ENCODE data around the gene KHSRP.
"Not testable (repeated sequence)": the region's sequence is repeated elsewhere in the genome, so short reads cannot be mapped to it uniquely, and the experiment has no call there.

Gene KHSRP

GRCh38 chr19:6409346-6409745 lies 15.3 kb downstream of the KHSRP start:
- no peak for DNase-seq (ENCODE audit: low spot score)
- TF ChIP-seq CTCF (IDR thresholded peaks at IDR 0.05; ENCODE audit: poor library complexity, severe bottlenecking): no peak
- no peak overlapping the region for H3K4me3 ChIP-seq (ENCODE audit: severe bottlenecking)
- no peaks in the 10 kb centered on the region for H3K27me3 ChIP-seq (ENCODE audit: insufficient read depth, poor library complexity, severe bottlenecking)
- H3K4me1 ChIP-seq (ENCODE audit: insufficient read depth, poor library complexity, severe bottlenecking): no peaks in the 10 kb centered on the region
- no peak for ATAC-seq (ENCODE audit: low read depth)
- no peaks in the 10 kb centered on the region for H3K9me3 ChIP-seq (ENCODE audit: severe bottlenecking)
- no peak overlapping the region for H3K27ac ChIP-seq (ENCODE audit: poor library complexity, severe bottlenecking)
- H3K36me3 ChIP-seq (ENCODE audit: low read depth): peaks cover 2% of the 10 kb centered on the region

GRCh38 chr19:6406401-6406800 lies 18.2 kb downstream of the KHSRP start:
- no peaks in the 10 kb centered on the region for H3K27me3 ChIP-seq (ENCODE audit: insufficient read depth, poor library complexity, severe bottlenecking)
- no peak for TF ChIP-seq CTCF (IDR thresholded peaks at IDR 0.05; ENCODE audit: poor library complexity, severe bottlenecking)

GRCh38 chr19:6402837-6403608 lies 21.6 kb downstream of the KHSRP start:
- ATAC-seq (ENCODE audit: low read depth) (no peak), DNase-seq (ENCODE audit: low spot score) (no peak)
- Histone ChIP-seq H3K4me1 (ENCODE audit: insufficient read depth, poor library complexity, severe bottlenecking) (no peaks in the 10 kb centered on the region), H3K27me3 (ENCODE audit: insufficient read depth, poor library complexity, severe bottlenecking) (no peaks in the 10 kb centered on the region), H3K9me3 (ENCODE audit: severe bottlenecking) (no peaks in the 10 kb centered on the region), H3K27ac (ENCODE audit: poor library complexity, severe bottlenecking) (no peak overlapping the region), H3K4me3 (ENCODE audit: severe bottlenecking) (no peak overlapping the region), H3K36me3 (ENCODE audit: low read depth) (no peaks in the 10 kb centered on the region)
- TF ChIP-seq CTCF (IDR thresholded peaks at IDR 0.05; ENCODE audit: poor library complexity, severe bottlenecking): no peak

More at GRCh38 chr19:6406401-6406800, 18.2 kb downstream of the KHSRP start:
- no peak overlapping the region for H3K27ac ChIP-seq (ENCODE audit: poor library complexity, severe bottlenecking)
- DNase-seq (ENCODE audit: low spot score): no peak
- ATAC-seq (ENCODE audit: low read depth): no peak
- H3K4me1 ChIP-seq (ENCODE audit: insufficient read depth, poor library complexity, severe bottlenecking): no peaks in the 10 kb centered on the region
- no peak overlapping the region for H3K4me3 ChIP-seq (ENCODE audit: severe bottlenecking)
- H3K36me3 ChIP-seq (ENCODE audit: low read depth): no peaks in the 10 kb centered on the region
- H3K9me3 ChIP-seq (ENCODE audit: severe bottlenecking): no peaks in the 10 kb centered on the region

- Histone ChIP-seq H3K9me3 (ENCODE audit: severe bottlenecking) (no peaks in the 10 kb centered on the region), H3K4me1 (ENCODE audit: insufficient read depth, poor library complexity, severe bottlenecking) (no peaks in the 10 kb centered on the region), H3K27me3 (ENCODE audit: insufficient read depth, poor library complexity, severe bottlenecking) (no peaks in the 10 kb centered on the region), H3K36me3 (ENCODE audit: low read depth) (no peaks in the 10 kb centered on the region), H3K27ac (ENCODE audit: poor library complexity, severe bottlenecking) (no peak overlapping the region), H3K4me3 (ENCODE audit: severe bottlenecking) (no peak overlapping the region)
- no peak for DNase-seq (ENCODE audit: low spot score)
- no peak for TF ChIP-seq CTCF (IDR thresholded peaks at IDR 0.05; ENCODE audit: poor library complexity, severe bottlenecking)
- no peak for ATAC-seq (ENCODE audit: low read depth)
Measured at GRCh38 chr19:6402058-6402457, 22.6 kb downstream of the KHSRP start.

GRCh38 chr19:6400062-6400944 lies 24.3 kb downstream of the KHSRP start:
- H3K27me3 ChIP-seq (ENCODE audit: insufficient read depth, poor library complexity, severe bottlenecking); H3K4me3 ChIP-seq (ENCODE audit: severe bottlenecking); H3K4me1 ChIP-seq (ENCODE audit: insufficient read depth, poor library complexity, severe bottlenecking); ATAC-seq (ENCODE audit: low read depth); H3K36me3 ChIP-seq (ENCODE audit: low read depth); DNase-seq (ENCODE audit: low spot score); H3K9me3 ChIP-seq (ENCODE audit: severe bottlenecking); H3K27ac ChIP-seq (ENCODE audit: poor library complexity, severe bottlenecking): not testable (repeated sequence)

Data from RWPE2 (cell line).